Activated naive CD8-positive, alpha-beta T cell treated with anti-CD3 and anti-CD28 coated beads, Interleukin-2, amount 10 ng/mL, durations not matched to agents 7 days and 5 days (primary cell): ENCODE measurements around the gene NFATC1. TPM values are rescaled to one million over a fixed set of nuclear protein-coding genes. Genes with fewer than 3 reads are reported as not detected.
A peak's percentile ranks its signal among the peaks of the same experiment; 100 is the strongest.
"Not testable (repeated sequence)": the region's sequence is repeated elsewhere in the genome, so short reads cannot be mapped to it uniquely, and the experiment has no call there.

Experiments used
- ATAC-seq: fragments of 150-1000 bp; cut with Tn5 transposase; one replicate; pipeline ENCODE4 v1.10.0; 2021; ENCODE audit warnings: low read depth, moderate library complexity
- POLR2A ChIA-PET: fragments of 350-600 bp; sonication (Branson Sonifier 250); formaldehyde crosslinking; loops from one replicate; lab custom pipeline; 2021; ENCODE audit warnings: antibody characterized with exemption; lab: Charles Lee
- DNase-seq: peaks from one replicate; pipeline ENCODE4 v3.0.0; 2021
- H3K27ac Mint-ChIP-seq: one replicate; pipeline ENCODE4 v1.8.0; 2022; ENCODE audit warnings: mild to moderate bottlenecking, mixed read lengths
- H3K27me3 Mint-ChIP-seq: one replicate; pipeline ENCODE4 v1.8.0; 2022; ENCODE audit warnings: mild to moderate bottlenecking, moderate library complexity, mixed read lengths
- H3K36me3 Mint-ChIP-seq: one replicate; pipeline ENCODE4 v1.8.0; 2021; ENCODE audit warnings: mild to moderate bottlenecking, mixed read lengths
- H3K4me1 Mint-ChIP-seq: one replicate; pipeline ENCODE4 v1.8.0; 2021; ENCODE audit warnings: mixed read lengths
- H3K4me3 Mint-ChIP-seq: one replicate; pipeline ENCODE4 v1.8.0; 2022; ENCODE audit warnings: mild to moderate bottlenecking, moderate library complexity, mixed read lengths
- H3K9me3 Mint-ChIP-seq: one replicate; pipeline ENCODE4 v1.8.0; 2021; ENCODE audit warnings: mixed read lengths
- total RNA-seq, 2 experiments: library from RNA; stranded (reverse); gene quantifications; one replicate each; pipeline ENCODE4 v1.2.3, GENCODE V29; 2021

Gene NFATC1
- total RNA-seq, 2 experiments from 2014 or later, result 46.9 to 50.8 TPM

- Mint-ChIP-seq H3K36me3 (peaks cover 52% of the 10 kb centered on the region), H3K4me3 (no peak overlapping the region), H3K9me3 (peaks cover 25% of the 10 kb centered on the region), H3K27ac (no peak overlapping the region), H3K27me3 (no peaks in the 10 kb centered on the region), H3K4me1 (peaks cover 2% of the 10 kb centered on the region)
- POLR2A ChIA-PET, result interaction anchor here (0.6 kb wide), 1 partner anchor 23 kb away, joined by 3 read pairs; no protein-coding TSS in a partner anchor
- DNase-seq (peak; percentile 10), ATAC-seq (no peak)
Observed at GRCh38 chr18:79496978-79497637, 101.4 kb downstream of the NFATC1 start.

- H3K27me3 Mint-ChIP-seq, result no peaks in the 10 kb centered on the region
- no peak overlapping the region for H3K27ac Mint-ChIP-seq
- ATAC-seq, result no peak
- POLR2A ChIA-PET, result interaction anchor here (0.6 kb wide), 1 partner anchor 23 kb away, joined by 3 read pairs; no protein-coding TSS in a partner anchor
- no peak overlapping the region for H3K4me3 Mint-ChIP-seq
- H3K4me1 Mint-ChIP-seq, result no peaks in the 10 kb centered on the region
- peaks cover 25% of the 10 kb centered on the region for H3K9me3 Mint-ChIP-seq
- no peak for DNase-seq
- peaks cover 49% of the 10 kb centered on the region for H3K36me3 Mint-ChIP-seq
Observed at GRCh38 chr18:79497638-79498081, 101.9 kb downstream of the NFATC1 start.

DNA sequence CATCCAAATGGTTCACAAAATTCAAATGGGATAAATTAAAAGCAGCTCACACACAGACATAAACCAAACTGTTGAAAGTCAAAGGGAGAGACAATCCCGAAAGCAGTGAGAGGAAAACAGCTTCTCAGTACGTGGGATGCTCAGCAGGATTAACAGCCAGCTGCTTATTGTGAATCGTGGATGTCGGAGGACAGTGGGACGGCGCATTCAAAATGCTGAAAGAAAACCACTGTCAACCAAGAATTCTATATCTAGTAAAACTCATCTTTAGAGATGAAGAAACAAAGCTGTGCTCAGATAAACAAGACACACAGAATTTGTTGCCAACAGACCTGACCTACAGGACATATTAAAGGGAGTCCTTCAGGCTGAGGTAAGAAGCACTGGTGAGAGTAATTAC lies 102.9 kb downstream of the NFATC1 start:
- H3K36me3 Mint-ChIP-seq, result peaks cover 49% of the 10 kb centered on the region
- H3K27me3 Mint-ChIP-seq, result no peaks in the 10 kb centered on the region
- H3K27ac Mint-ChIP-seq, result no peak overlapping the region
- H3K4me1 Mint-ChIP-seq, result peaks cover 2% of the 10 kb centered on the region
- DNase-seq, result no peak
- peaks cover 25% of the 10 kb centered on the region for H3K9me3 Mint-ChIP-seq
- no peak for ATAC-seq
- POLR2A ChIA-PET, result no interaction called here
- no peak overlapping the region for H3K4me3 Mint-ChIP-seq

GRCh38 chr18:79501006-79501405 lies 105.3 kb downstream of the NFATC1 start:
- Mint-ChIP-seq H3K27me3 (no peaks in the 10 kb centered on the region), H3K27ac (no peak overlapping the region), H3K4me1 (peaks cover 11% of the 10 kb centered on the region), H3K4me3 (no peak overlapping the region), H3K36me3 (peaks cover 49% of the 10 kb centered on the region), H3K9me3 (peaks cover 25% of the 10 kb centered on the region)
- ATAC-seq (no peak), DNase-seq (no peak)
- POLR2A ChIA-PET, result no interaction called here

DNA sequence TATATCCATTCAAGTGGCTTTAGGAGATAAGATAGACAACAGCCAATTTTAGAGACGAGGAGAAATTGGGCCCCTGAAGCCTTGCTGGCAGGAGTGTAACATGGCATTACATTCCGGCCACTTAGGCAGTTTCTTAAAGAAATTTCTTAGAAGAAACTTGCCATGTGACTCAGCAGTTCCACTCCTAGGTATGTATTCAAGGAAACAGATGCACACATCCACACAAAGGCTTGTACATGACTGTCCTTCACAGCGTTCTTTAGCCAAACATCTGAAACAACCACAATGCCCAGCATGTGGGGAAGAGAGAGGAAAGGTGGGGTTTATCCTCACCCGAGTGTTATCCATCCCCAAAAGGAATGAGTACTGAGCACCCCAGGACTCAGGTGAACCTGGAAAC lies 107.1 kb downstream of the NFATC1 start:
- no peak for ATAC-seq

GRCh38 chr18:79503406-79503805 lies 107.7 kb downstream of the NFATC1 start:
- Mint-ChIP-seq H3K36me3 (peaks cover 30% of the 10 kb centered on the region), H3K27ac (no peak overlapping the region), H3K27me3 (no peaks in the 10 kb centered on the region), H3K4me3 (no peak overlapping the region), H3K4me1 (peaks cover 31% of the 10 kb centered on the region), H3K9me3 (peaks cover 18% of the 10 kb centered on the region)
- no peak for ATAC-seq
- peak; percentile 13 for DNase-seq
- POLR2A ChIA-PET, result interaction anchor here (0.6 kb wide), 1 partner anchor 16 kb away, joined by 3 read pairs; no protein-coding TSS in a partner anchor

More for the DNA sequence above, 107.1 kb downstream of the NFATC1 start:
- H3K4me3 Mint-ChIP-seq, result no peak overlapping the region
- H3K4me1 Mint-ChIP-seq, result peaks cover 25% of the 10 kb centered on the region
- no peaks in the 10 kb centered on the region for H3K27me3 Mint-ChIP-seq
- H3K27ac Mint-ChIP-seq, result no peak overlapping the region
- H3K9me3 Mint-ChIP-seq, result peaks cover 20% of the 10 kb centered on the region
- H3K36me3 Mint-ChIP-seq, result peaks cover 33% of the 10 kb centered on the region
- DNase-seq, result no peak
- POLR2A ChIA-PET, result no interaction called here

- H3K27ac Mint-ChIP-seq, result peak overlapping the region; percentile 52
- ATAC-seq (no peak), DNase-seq (peak; percentile 3)
- no peak overlapping the region for H3K4me3 Mint-ChIP-seq
- POLR2A ChIA-PET, result interaction anchor here (0.6 kb wide), 1 partner anchor 16 kb away, joined by 3 read pairs; no protein-coding TSS in a partner anchor
- H3K27me3 Mint-ChIP-seq, result no peaks in the 10 kb centered on the region
- H3K4me1 Mint-ChIP-seq, result peaks cover 33% of the 10 kb centered on the region
- peaks cover 27% of the 10 kb centered on the region for H3K36me3 Mint-ChIP-seq
- peaks cover 13% of the 10 kb centered on the region for H3K9me3 Mint-ChIP-seq
Observed at GRCh38 chr18:79504034-79504433, 108.3 kb downstream of the NFATC1 start.

- POLR2A ChIA-PET, H3K4me3 Mint-ChIP-seq, ATAC-seq, H3K9me3 Mint-ChIP-seq, H3K27me3 Mint-ChIP-seq: not testable (repeated sequence)
- Mint-ChIP-seq H3K4me1 (peaks cover 33% of the 10 kb centered on the region), H3K27ac (peak overlapping the region; percentile 52), H3K36me3 (peaks cover 23% of the 10 kb centered on the region)
- DNase-seq, result peak; percentile 13
Observed at GRCh38 chr18:79504495-79504894, 108.8 kb downstream of the NFATC1 start.

GRCh38 chr18:79505465-79505864 lies 109.7 kb downstream of the NFATC1 start:
- H3K9me3 Mint-ChIP-seq, H3K4me3 Mint-ChIP-seq, POLR2A ChIA-PET, H3K27ac Mint-ChIP-seq, ATAC-seq, H3K27me3 Mint-ChIP-seq: not testable (repeated sequence)
- peaks cover 18% of the 10 kb centered on the region for H3K36me3 Mint-ChIP-seq
- H3K4me1 Mint-ChIP-seq, result peaks cover 33% of the 10 kb centered on the region
- DNase-seq, result peak; percentile 24

DNA sequence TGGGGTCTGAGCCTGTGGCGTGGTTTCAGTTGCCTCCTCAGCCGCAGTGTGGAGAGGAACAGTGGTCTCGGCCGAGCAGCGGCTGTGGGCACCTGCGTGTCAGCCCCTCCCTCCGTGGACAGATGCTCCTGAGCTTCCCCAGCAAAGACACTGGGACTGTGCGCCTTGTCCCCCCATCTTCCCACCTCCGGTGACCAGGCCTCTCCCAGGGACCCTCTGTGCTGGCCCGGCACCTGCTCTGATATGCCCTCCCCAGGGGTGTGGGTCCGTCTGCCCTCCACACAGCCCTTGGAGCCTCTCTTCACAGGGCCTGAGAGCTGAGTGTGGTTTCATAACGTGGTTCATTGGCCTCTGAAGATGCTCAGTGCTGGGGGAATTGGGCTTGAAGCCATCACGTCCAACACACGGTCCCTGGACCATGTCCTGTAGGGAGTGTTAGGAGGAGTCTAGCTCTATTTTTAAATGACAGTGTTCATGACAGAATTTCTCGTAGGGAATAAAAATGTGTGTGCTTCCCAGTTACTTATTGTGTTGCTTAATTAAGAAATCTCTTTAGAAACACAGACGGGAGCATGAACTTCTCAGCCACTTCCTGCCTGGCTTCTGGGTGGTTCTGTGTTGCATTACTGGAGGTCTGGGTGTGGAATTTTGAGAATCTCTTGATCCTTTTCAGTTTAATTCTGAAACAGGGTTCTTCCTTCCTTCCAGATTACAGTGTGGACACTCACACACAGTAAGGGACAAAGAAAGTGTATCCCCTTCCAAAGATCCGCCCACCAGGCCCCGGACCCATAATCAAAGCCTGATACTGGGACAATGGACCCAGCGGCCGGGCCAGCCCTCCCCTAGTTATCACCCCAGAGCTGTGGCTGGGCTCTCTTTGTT lies 110.7 kb downstream of the NFATC1 start:
- Mint-ChIP-seq H3K4me3 (peak overlapping the region; percentile 70), H3K4me1 (peaks cover 33% of the 10 kb centered on the region), H3K36me3 (peaks cover 16% of the 10 kb centered on the region), H3K27ac (peak overlapping the region; percentile 87), H3K27me3 (no peaks in the 10 kb centered on the region), H3K9me3 (no peaks in the 10 kb centered on the region)
- POLR2A ChIA-PET, result interaction anchor here (1.0 kb wide), 1 partner anchor 16 kb away, joined by 3 read pairs; no protein-coding TSS in a partner anchor
- DNase-seq, result peak; percentile 28
- ATAC-seq, result peak; percentile 43

DNA sequence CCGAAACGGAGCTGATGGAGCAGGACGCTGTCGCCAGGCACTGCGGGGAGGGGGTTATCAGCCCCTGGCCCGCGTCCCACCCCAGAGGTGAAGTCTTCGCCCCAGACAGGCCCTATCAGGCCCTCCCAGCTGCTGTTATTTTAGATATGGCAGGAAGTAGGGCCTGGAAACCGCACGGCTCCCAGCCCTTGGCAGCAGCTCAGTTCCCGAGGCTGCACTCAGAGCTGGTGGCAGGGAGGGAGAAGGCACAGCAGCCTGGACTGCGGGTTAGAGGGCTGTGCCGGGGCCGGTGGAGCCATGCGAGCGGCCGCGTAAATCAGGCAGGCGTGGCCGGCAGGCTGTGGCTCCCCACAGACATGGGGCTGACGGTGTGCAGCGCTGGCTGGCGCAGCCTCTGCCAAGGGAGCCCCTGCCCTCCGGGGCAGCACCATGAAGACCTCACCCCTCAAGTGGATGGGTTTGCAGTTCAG lies 111.4 kb downstream of the NFATC1 start:
- Mint-ChIP-seq H3K9me3 (no peaks in the 10 kb centered on the region), H3K4me1 (peaks cover 33% of the 10 kb centered on the region), H3K36me3 (peaks cover 16% of the 10 kb centered on the region), H3K27ac (peak overlapping the region; percentile 87), H3K27me3 (no peaks in the 10 kb centered on the region), H3K4me3 (peak overlapping the region; percentile 70)
- ATAC-seq (peak; percentile 69), DNase-seq (peak; percentile 56)
- POLR2A ChIA-PET, result interaction anchor here (1.0 to 1.4 kb wide), 2 partner anchors 16 to 108 kb away, joined by 3 to 4 read pairs; no protein-coding TSS in a partner anchor

DNA sequence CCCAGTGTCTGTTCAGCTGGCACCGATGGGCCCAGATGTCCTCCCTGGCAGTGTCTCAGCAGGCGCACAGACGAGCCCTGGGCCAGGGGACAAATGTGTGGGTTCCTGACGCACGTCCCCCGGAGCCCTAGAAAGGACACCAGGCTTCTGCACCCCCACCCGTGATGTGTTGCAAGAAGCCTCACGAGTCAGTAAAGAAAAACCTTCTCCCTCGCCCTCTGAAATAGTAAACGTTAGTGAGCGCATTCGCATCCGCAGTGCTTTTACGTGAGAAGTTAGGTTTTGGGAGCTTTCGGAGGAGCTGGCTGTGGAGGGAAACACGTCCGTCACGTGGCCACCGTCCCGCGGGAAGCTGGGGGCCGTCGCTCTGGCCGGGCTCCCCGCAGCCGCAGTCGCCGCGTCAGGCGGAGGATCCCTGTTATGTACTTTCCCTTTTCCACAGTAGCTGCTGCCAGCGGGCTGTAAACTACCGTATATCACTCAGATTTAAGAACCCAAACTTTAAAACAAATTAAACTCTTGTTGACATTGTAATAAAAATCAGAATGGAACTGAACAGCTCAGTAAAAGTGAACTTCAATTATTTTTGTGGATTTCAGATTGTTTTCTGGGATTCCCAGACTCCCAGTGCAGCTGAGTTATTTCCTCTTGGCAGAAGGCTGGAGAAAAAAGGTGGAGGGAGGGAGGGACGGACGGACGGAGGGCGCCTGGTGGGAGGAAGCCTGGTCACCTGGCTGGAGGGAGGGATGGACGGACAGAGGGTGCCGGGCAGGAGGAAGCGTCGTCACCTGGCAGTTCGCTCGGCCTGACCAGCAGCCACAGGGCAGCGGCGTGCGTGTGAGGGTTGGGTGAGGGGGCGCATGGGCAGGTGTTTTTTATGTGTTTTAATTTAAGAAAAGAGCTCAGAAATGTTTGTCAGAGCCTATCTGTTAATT lies 112.1 kb downstream of the NFATC1 start:
- DNase-seq, result peak; percentile 29
- peak overlapping the region; percentile 70 for H3K4me3 Mint-ChIP-seq
- H3K27me3 Mint-ChIP-seq, result no peaks in the 10 kb centered on the region
- peaks cover 33% of the 10 kb centered on the region for H3K4me1 Mint-ChIP-seq
- H3K9me3 Mint-ChIP-seq, result no peaks in the 10 kb centered on the region
- peak overlapping the region; percentile 87 for H3K27ac Mint-ChIP-seq
- no peak for ATAC-seq
- H3K36me3 Mint-ChIP-seq, result peaks cover 16% of the 10 kb centered on the region
- POLR2A ChIA-PET, result interaction anchor here (0.7 to 1.4 kb wide), 3 partner anchors 16 to 108 kb away, joined by 3 to 5 read pairs (median 4); no protein-coding TSS in a partner anchor
